Endothelial cell (in vitro differentiated cells): ENCODE measurements around the gene ALDH1A2. TPM values are rescaled to one million over a fixed set of nuclear protein-coding genes. Genes with fewer than 3 reads are reported as not detected.

ENCODE experiments used
- DNase-seq: peaks from one replicate; pipeline ENCODE4 v3.0.0; 2021; ENCODE audit warnings: low spot score
- H3K27ac Mint-ChIP-seq: one replicate; pipeline ENCODE4 v1.8.0; 2021; ENCODE audit warnings: mixed read lengths, inconsistent platforms; ENCODE audit not compliant: unreplicated experiment
- H3K27me3 Mint-ChIP-seq: one replicate; pipeline ENCODE4 v1.8.0; 2021; ENCODE audit warnings: mild to moderate bottlenecking, moderate library complexity, mixed read lengths, inconsistent platforms; ENCODE audit not compliant: unreplicated experiment
- H3K36me3 Mint-ChIP-seq: one replicate; pipeline ENCODE4 v1.8.0; 2021; ENCODE audit warnings: mild to moderate bottlenecking, low read depth, mixed read lengths, inconsistent platforms; ENCODE audit not compliant: unreplicated experiment
- H3K4me1 Mint-ChIP-seq: one replicate; pipeline ENCODE4 v1.8.0; 2021; ENCODE audit warnings: mild to moderate bottlenecking, mixed read lengths, inconsistent platforms; ENCODE audit not compliant: unreplicated experiment
- H3K4me3 Mint-ChIP-seq: one replicate; pipeline ENCODE4 v1.8.0; 2021; ENCODE audit warnings: mild to moderate bottlenecking, mixed read lengths, inconsistent platforms; ENCODE audit not compliant: unreplicated experiment
- H3K9me3 Mint-ChIP-seq: one replicate; pipeline ENCODE4 v1.8.0; 2021; ENCODE audit warnings: mixed read lengths, inconsistent platforms; ENCODE audit not compliant: unreplicated experiment
- CTCF ChIP-seq: fragments of 200-600 bp; sonication (generic); IDR thresholded peaks from one replicate; pipeline ENCODE4 v1.5.0; 2021; ENCODE audit warnings: antibody characterized with exemption; ENCODE audit not compliant: unreplicated experiment
- total RNA-seq: library from RNA; stranded (reverse); fragmentation: NEBNext Ultra II Directional; extraction: Animal tissue kit (Norgen Biotek cat#: 25700); gene quantifications from one replicate; pipeline ENCODE4 v1.2.1, GENCODE V29; 2021; ENCODE audit not compliant: unreplicated experiment

ALDH1A2 gene
- total RNA-seq, 1 donor from 2014 or later: 2.6 TPM

- Mint-ChIP-seq H3K36me3 (no peaks in the 10 kb centered on the region), H3K27me3 (no peaks in the 10 kb centered on the region), H3K4me3 (no peak overlapping the region), H3K9me3 (no peaks in the 10 kb centered on the region), H3K4me1 (no peaks in the 10 kb centered on the region), H3K27ac (no peak overlapping the region)
- no peak for TF ChIP-seq CTCF
- no peak for DNase-seq
Measured at GRCh38 chr15:57943754-57944420, 121.6 kb downstream of the ALDH1A2 start.

DNA sequence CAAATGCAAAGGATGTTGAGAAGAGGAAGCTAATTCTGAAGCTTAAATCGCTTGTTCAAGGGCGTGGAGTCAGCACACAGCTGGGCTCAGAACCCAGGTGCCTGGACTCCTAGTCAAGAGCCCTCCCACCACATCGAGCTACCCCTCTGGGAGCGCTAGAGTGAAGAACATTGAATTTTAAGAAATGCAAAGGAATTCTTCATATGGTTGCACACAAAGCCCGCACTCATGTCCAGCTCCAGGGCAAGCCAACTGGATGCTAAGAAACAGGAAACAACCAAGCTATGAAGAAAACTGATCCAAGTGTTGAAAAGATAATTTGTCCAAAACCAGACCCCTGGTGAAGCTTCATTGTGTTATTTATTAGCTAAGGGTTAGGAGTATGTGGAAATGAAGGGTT is 122.3 kb downstream of the ALDH1A2 start:
- no peaks in the 10 kb centered on the region for H3K4me1 Mint-ChIP-seq
- H3K9me3 Mint-ChIP-seq: no peaks in the 10 kb centered on the region
- no peak overlapping the region for H3K27ac Mint-ChIP-seq
- no peak overlapping the region for H3K4me3 Mint-ChIP-seq
- H3K36me3 Mint-ChIP-seq: no peaks in the 10 kb centered on the region
- H3K27me3 Mint-ChIP-seq: no peaks in the 10 kb centered on the region
- no peak for TF ChIP-seq CTCF
- DNase-seq: no peak

- Mint-ChIP-seq H3K9me3 (no peaks in the 10 kb centered on the region), H3K27me3 (no peaks in the 10 kb centered on the region), H3K27ac (no peak overlapping the region), H3K4me3 (no peak overlapping the region), H3K36me3 (no peaks in the 10 kb centered on the region), H3K4me1 (no peaks in the 10 kb centered on the region)
- DNase-seq: no peak
- TF ChIP-seq CTCF: no peak
Measured at GRCh38 chr15:57941816-57942215, 123.7 kb downstream of the ALDH1A2 start.

DNA sequence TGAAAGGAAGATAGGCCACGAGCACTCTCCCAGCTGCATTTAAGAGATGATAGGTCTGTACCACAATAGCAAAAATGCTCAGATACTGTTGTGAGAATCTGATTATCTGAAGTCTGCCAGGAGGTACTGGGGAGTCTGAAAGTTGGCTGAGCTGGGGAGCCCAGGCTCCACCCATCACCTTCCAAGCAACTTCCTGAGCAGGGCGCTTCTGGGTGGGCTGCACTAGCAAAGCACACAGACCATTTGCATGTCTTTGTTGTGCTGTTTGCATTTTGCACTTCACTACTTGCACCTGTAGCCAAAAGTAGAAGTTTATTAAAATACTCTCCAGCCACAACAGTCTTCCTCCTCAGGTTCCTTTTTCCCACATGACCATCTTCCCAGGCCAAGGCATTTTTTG is 133.2 kb downstream of the ALDH1A2 start:
- Mint-ChIP-seq H3K4me3 (no peak overlapping the region), H3K9me3 (no peaks in the 10 kb centered on the region)

GRCh38 chr15:57931570-57931969 is 133.9 kb downstream of the ALDH1A2 start:
- no peak for TF ChIP-seq CTCF
- Mint-ChIP-seq H3K4me1 (no peaks in the 10 kb centered on the region), H3K27me3 (peaks cover 2% of the 10 kb centered on the region), H3K27ac (no peak overlapping the region), H3K9me3 (no peaks in the 10 kb centered on the region), H3K36me3 (no peaks in the 10 kb centered on the region), H3K4me3 (no peak overlapping the region)
- no peak for DNase-seq

More for the DNA sequence above, 133.2 kb downstream of the ALDH1A2 start:
- Mint-ChIP-seq H3K36me3 (no peaks in the 10 kb centered on the region), H3K27me3 (peaks cover 2% of the 10 kb centered on the region), H3K4me1 (no peaks in the 10 kb centered on the region), H3K27ac (no peak overlapping the region)
- no peak for DNase-seq
- no peak for TF ChIP-seq CTCF
